NT2/D1 (cell line): ENCODE measurements around the gene RUVBL2.

Experiments
- SUZ12 ChIP-seq: IDR thresholded peaks from 2 replicates; pipeline ENCODE4 v1.6.1; 2011; ENCODE audit not compliant: insufficient read length, insufficient read depth; ENCODE audit errors: extremely low read depth
- YY1 ChIP-seq: IDR thresholded peaks from 2 replicates; pipeline ENCODE4 v1.6.1; 2011; ENCODE audit not compliant: insufficient read length, insufficient read depth
- ZNF274 ChIP-seq: IDR thresholded peaks from 2 replicates; pipeline ENCODE4 v1.6.1; 2011; ENCODE audit warnings: mild to moderate bottlenecking, low read depth, low read length

DNA sequence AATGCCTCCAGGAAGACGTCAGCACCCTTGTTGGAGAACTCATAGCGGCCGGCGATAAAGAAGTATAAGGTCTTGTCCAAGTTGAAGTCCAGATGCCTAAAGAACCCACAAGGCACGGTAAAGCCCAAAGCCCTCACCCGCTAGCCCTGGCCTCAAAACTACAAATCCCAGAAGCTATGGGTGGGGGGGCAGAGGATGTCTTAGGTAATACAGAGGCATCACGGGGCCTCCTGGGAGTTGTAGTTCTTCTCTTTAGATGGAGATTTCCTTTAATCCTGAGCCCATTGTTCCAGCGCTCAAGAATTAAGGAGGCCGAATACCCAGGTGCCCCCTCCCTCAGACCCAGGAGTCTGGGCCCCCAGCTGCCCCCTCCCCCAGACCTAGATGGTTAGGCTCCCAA, 11.4 kb upstream of the RUVBL2 start:
- TF ChIP-seq SUZ12 (no peak), ZNF274 (no peak), YY1 (no peak)
